ENCODE data around the gene ORM1. TPM values are rescaled to one million over a fixed set of nuclear protein-coding genes. Genes with fewer than 3 reads are reported as not detected.

ORM1 gene
- polyA plus RNA-seq, 3 donors, result 2.2 to 4.9 (median 2.8) TPM

DNA sequence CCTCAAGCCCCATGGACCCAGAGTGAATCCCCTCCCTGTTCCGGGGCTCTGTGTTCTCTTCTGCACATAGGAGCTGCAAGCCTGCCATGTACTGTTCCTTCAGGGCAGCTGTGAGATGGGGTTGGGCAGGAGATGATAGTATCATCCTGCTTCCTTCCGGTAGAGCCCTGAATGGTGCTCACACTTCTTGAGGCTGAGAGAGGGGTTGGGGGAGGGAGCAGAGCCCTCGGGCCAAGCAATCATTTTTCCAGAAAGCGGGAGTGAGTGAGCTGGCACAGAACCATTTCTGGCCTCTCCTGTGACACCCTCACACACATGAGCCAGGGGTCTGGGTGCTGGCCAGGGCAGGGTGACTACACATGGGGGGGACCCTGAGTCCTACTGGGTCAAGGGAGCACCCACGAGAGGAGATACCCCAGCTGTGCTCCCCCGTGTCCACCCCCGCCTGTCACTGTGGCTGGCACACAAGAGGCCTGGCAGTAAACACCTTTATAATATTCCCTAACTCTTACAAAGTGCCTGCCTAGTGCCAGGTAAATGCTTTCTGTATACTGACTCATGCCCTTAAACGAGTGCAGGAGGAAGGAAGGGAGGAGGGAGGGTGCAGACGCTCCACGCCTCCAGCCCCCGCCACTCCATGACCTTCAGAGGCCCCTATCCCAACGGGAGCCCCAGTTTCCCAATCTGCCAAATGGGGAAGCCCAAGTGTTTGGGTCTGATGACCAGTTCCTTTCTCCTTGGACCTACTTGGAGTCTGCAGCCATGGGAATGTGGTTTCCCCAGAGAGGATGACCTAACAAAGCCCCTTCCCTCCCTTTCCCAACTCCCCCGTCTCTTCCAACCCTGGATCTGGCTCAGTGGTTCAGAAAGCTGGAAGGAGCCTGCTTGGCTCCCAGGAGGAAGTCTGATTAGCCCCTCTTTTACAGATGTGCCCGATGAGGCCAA lies 49.3 kb downstream of the ORM1 start:
- Mint-ChIP-seq H3K27me3 (ENCODE audit: low read depth in 3 of 3) (no peaks in the 10 kb centered on the region), H3K36me3 (peaks cover 77 to 84% of the 10 kb centered on the region in 2 donors), H3K4me3 (peak overlapping the region; percentile 59 to 83), H3K9me3 (peaks cover 0 to 2% (median 0%) of the 10 kb centered on the region in 7 donors), H3K27ac (peak overlapping the region; percentile 97 to 99 (median 98)), H3K4me1 (peaks cover 89% of the 10 kb centered on the region)
- Histone ChIP-seq H2AFZ (ENCODE audit: insufficient read depth, low read depth, low read length, poor library complexity, severe bottlenecking) (no peak overlapping the region), H3K9me3 (replicated peaks in 1 of 2; ENCODE audit: control insufficient read depth in 1 of 2, insufficient read depth in 1 of 2, low read length in 2 of 2) (no peaks in the 10 kb centered on the region), H3K4me2 (replicated peaks; ENCODE audit: extremely low read depth, low read length, poor library complexity, severe bottlenecking) (peak overlapping the region; percentile 68), H3K36me3 (replicated peaks in 1 of 2; ENCODE audit: control insufficient read depth in 1 of 2, insufficient read depth in 2 of 2, low read length in 2 of 2) (peaks cover 60 to 82% of the 10 kb centered on the region in 2 donors), H3K4me1 (ENCODE audit: control insufficient read depth in 1 of 2, insufficient read depth in 2 of 2, low read length in 2 of 2) (peaks cover 96 to 98% of the 10 kb centered on the region in 2 donors), H3K27me3 (ENCODE audit: control insufficient read depth in 2 of 2, insufficient read depth in 2 of 2, low read length in 2 of 2) (no peaks in the 10 kb centered on the region), H4K20me1 (ENCODE audit: insufficient read depth, low read length) (peaks cover 12% of the 10 kb centered on the region), H3K9ac (ENCODE audit: insufficient read depth, low read length, poor library complexity, severe bottlenecking) (peak overlapping the region; percentile 51), H3K27ac (ENCODE audit: low read depth in 1 of 2, low read length in 2 of 2) (peak overlapping the region; percentile 85 to 86), H3K79me2 (ENCODE audit: insufficient read depth, low read length) (peaks cover 80% of the 10 kb centered on the region), H3K4me3 (replicated peaks in 1 of 3; ENCODE audit: low read depth in 2 of 3, low read length in 3 of 3) (peak overlapping the region in 2 of 3 experiments; percentile 7 to 66)
- TF ChIP-seq, protein P1, sequence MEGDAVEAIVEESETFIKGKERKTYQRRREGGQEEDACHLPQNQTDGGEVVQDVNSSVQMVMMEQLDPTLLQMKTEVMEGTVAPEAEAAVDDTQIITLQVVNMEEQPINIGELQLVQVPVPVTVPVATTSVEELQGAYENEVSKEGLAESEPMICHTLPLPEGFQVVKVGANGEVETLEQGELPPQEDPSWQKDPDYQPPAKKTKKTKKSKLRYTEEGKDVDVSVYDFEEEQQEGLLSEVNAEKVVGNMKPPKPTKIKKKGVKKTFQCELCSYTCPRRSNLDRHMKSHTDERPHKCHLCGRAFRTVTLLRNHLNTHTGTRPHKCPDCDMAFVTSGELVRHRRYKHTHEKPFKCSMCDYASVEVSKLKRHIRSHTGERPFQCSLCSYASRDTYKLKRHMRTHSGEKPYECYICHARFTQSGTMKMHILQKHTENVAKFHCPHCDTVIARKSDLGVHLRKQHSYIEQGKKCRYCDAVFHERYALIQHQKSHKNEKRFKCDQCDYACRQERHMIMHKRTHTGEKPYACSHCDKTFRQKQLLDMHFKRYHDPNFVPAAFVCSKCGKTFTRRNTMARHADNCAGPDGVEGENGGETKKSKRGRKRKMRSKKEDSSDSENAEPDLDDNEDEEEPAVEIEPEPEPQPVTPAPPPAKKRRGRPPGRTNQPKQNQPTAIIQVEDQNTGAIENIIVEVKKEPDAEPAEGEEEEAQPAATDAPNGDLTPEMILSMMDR (IDR thresholded peaks at IDR 0.05), result no peak
- intact Hi-C loops (cut with micrococcal nuclease), result loop anchor here in 1 of 2 donors (2.0 kb wide), 1 partner anchor 15 kb away; the partner anchor contains the start of gene AKNA
- peak; percentile 55 to 84 (median 78) for DNase-seq
- 0% methylated on average over 3 of the region's 14 CpGs for WGBS (ENCODE audit: insufficient coverage)

DNA sequence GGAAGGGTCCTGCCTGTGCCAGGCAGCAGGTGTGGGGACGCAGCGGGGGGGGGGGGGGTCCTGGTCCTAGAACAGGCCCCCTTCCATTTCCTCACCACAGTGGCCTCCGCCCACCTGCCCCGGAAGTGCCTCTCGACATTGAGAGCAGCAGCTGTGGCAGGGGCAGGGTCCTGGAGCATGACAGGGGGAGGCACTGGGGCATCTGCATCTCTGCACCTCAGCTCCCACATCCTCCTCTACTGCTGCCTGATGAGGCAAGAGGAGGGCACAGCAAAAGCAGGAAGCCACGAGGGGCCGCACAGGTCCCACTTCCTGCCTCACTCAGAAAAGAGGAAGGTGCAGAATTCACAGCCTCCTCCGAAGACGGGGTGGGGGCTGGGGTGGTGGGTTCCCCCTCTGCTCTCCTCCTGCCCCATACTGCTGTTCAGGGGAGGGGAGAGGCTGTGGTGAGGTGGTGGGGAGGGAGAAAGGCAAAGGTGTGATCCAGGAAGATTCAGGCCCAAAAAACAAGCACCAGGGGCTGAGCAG lies 50.1 kb downstream of the ORM1 start:
- H3K9me3 ChIP-seq (replicated peaks in 1 of 2; ENCODE audit: control insufficient read depth in 1 of 2, insufficient read depth in 1 of 2, low read length in 2 of 2), result no peaks in the 10 kb centered on the region
- peak overlapping the region; percentile 68 for H3K4me2 ChIP-seq (replicated peaks; ENCODE audit: extremely low read depth, low read length, poor library complexity, severe bottlenecking)
- Mint-ChIP-seq H3K27ac (peak overlapping the region; percentile 97 to 99 (median 98)), H3K36me3 (peaks cover 77 to 84% of the 10 kb centered on the region in 2 donors), H3K27me3 (ENCODE audit: low read depth in 3 of 3) (no peaks in the 10 kb centered on the region), H3K4me3 (peak overlapping the region; percentile 69 to 88), H3K9me3 (peaks cover 0 to 2% (median 0%) of the 10 kb centered on the region in 7 donors), H3K4me1 (peaks cover 89% of the 10 kb centered on the region)
- TF ChIP-seq, protein P1 (IDR thresholded peaks at IDR 0.05), result no peak
- H3K36me3 ChIP-seq (replicated peaks in 1 of 2; ENCODE audit: control insufficient read depth in 1 of 2, insufficient read depth in 2 of 2, low read length in 2 of 2), result peaks cover 60 to 82% of the 10 kb centered on the region in 2 donors
- peak; percentile 89 to 95 (median 93) for DNase-seq
- peak overlapping the region; percentile 85 to 86 for H3K27ac ChIP-seq (ENCODE audit: low read depth in 1 of 2, low read length in 2 of 2)
- peak overlapping the region; percentile 51 for H3K9ac ChIP-seq (ENCODE audit: insufficient read depth, low read length, poor library complexity, severe bottlenecking)
- WGBS (ENCODE audit: insufficient coverage), result no CpG with 5 or more reads among the region's 9 CpGs
- H2AFZ ChIP-seq (ENCODE audit: insufficient read depth, low read depth, low read length, poor library complexity, severe bottlenecking), result no peak overlapping the region
- H4K20me1 ChIP-seq (ENCODE audit: insufficient read depth, low read length), result peaks cover 20% of the 10 kb centered on the region
- no peaks in the 10 kb centered on the region for H3K27me3 ChIP-seq (ENCODE audit: control insufficient read depth in 2 of 2, insufficient read depth in 2 of 2, low read length in 2 of 2)
- intact Hi-C loops (cut with micrococcal nuclease), result loop anchor here in 1 of 2 donors (2.0 kb wide), 1 partner anchor 14 kb away; the partner anchor contains the start of gene AKNA
- H3K4me3 ChIP-seq (replicated peaks in 1 of 3; ENCODE audit: low read depth in 2 of 3, low read length in 3 of 3), result peak overlapping the region in 2 of 3 experiments; percentile 7 to 66
- H3K4me1 ChIP-seq (ENCODE audit: control insufficient read depth in 1 of 2, insufficient read depth in 2 of 2, low read length in 2 of 2), result peaks cover 94 to 98% of the 10 kb centered on the region in 2 donors
- H3K79me2 ChIP-seq (ENCODE audit: insufficient read depth, low read length), result peaks cover 85% of the 10 kb centered on the region
